ENCODE results near the gene KIF6.

GRCh38 chr6:39765508-39766065, 40.4 kb upstream of the KIF6 start:
- no peak for TF ChIP-seq MAX (IDR thresholded peaks at IDR 0.05)
- TF ChIP-seq BRCA1 (IDR thresholded peaks at IDR 0.05; ENCODE audit: low read depth, low read length), result no peak
- TF ChIP-seq CTCF (IDR thresholded peaks at IDR 0.05; ENCODE audit: control extremely low read depth in 1 of 3, insufficient read depth in 1 of 3, low read depth in 1 of 3, low read length in 3 of 3), result no peak
- TF ChIP-seq FOSL1 (IDR thresholded peaks at IDR 0.05; ENCODE audit: insufficient read depth, low read depth, low read length), result no peak
- TF ChIP-seq CREB1 (IDR thresholded peaks at IDR 0.05), result no peak
- no peak for TF ChIP-seq SP2 (IDR thresholded peaks at IDR 0.05; ENCODE audit: low read length)

All from H1 (cell line).